ENCODE results near the gene MYO5B.

The MYO5B gene

DNA sequence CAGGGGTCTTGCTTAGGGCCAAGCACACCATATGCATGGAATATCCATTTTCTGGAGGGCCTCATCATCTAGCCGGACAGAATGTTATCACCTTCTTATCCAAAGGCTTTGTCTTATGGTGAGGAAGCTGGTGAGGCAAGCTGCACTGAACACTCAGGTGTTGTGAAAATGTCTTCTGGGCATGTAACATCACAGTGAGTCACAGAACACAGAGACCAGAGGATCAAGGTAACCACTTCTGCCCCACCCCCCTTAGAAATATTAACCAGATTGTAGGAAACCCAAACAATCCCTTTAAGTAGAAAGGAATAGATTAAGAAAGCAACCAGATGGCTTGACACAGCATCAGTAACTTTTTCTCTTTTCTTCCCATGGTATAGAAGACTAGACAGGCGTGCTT is 51.1 kb downstream of the MYO5B start:
- DNase-seq, result no peak

DNA sequence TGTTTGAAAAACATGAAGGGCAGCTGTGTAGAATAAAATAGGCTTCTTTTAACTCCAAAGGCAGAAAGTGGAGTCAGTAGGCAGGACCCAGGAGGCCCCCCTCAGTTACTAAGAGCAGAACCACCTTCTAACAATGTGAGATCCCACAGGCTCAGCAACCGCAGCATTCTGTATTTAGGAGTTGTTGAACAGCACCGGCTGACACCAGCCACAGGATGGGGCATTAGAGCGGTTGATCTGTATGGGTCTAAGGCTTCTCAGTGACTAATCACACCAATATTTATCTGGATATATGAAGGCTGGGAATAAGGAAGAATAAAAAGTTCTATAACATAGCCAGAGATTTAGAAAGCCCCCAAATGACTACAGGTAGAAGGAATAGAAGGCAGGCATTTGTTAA is 51.7 kb downstream of the MYO5B start:
- DNase-seq, result no peak

DNA sequence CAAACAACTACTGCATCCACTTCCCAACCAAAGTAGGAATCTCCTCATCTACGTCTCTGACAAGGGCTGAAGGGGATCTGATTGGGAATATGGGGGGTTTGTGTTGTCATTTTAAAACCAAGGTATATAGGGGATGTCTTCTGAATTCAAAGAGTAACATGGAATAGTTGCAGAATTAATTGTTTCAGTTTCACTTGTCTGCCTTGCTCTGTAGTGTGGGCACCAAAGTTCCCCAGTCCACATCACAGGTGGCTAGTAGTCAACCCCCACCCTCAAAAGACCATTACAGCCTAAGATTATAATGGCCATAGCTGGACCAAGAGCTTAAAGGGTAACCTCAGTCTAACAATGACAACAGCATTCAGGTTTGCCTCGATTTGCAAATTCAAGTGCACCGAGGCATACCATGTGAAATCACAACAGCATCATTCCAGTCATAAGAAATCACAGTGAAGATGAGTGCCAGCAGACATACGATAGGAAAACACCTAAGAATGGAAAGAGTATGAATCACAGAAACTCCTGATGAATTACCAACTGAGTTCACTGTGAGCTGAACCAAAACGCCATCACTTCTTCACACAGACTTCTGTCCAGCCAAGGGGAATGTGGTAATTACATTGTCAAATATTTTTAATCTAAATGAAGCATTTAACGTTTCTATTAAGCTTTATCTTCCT is 52.4 kb downstream of the MYO5B start:
- no peak for DNase-seq

DNA sequence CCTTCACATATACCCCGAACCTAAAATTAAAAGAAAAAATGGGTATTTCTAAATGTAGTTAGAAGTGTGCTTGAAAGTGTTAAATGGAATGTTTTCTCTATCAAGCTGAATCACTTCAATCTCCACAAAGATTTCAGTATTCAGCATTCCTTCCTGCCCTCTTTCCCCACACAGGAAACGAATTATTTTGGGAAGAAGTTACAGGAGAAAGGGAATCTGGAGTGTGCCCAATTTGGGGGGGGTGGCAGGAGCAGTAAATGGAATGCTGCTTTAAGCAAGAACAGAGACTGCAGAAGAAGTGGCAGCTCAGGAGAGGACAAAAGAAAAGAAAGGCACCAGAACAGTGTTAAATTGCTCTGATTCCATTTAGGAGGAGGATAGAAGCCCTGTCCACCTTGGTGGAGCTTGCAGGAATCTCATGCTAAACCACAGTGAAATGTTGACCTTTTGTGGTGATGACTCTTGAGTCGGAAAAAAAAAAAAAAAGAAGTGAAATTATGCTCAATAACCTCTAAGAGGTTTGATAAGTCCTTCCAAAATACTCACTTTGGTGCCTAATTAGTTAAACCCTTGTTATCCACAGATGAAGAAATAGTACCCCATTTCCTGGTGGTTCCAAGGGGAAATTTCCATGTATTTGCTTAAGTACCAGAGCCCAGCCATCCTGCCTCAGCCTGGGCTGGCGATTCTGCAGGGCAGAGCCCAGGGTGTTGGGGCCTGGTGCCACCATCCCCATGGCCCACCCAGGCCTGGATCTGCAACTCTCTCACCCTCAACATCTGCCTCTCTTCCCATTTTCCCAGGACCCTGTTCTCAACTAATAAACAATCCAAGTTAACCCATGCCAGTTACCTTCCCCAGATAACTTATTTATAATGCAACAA is 56.5 kb downstream of the MYO5B start:
- no peak for DNase-seq

DNA sequence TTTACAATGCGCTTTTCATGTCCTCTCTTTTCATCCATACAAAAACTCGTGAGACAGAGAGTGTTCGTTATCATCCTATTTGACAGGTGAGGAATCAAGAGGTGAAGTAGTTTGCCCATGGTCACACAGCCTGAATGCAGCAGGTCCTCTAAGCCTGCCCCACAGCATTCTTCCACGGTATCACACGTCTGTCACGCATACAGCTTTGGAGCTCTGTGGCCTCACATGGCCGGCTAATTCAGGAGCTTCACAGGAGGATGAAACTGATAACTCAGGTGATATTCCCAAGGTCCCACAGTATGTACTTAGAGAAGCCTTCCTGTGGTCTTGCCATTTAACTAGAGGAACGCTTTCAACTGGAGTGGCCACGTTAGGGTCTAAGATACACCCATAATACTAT is 59.0 kb downstream of the MYO5B start:
- no peak for DNase-seq

DNA sequence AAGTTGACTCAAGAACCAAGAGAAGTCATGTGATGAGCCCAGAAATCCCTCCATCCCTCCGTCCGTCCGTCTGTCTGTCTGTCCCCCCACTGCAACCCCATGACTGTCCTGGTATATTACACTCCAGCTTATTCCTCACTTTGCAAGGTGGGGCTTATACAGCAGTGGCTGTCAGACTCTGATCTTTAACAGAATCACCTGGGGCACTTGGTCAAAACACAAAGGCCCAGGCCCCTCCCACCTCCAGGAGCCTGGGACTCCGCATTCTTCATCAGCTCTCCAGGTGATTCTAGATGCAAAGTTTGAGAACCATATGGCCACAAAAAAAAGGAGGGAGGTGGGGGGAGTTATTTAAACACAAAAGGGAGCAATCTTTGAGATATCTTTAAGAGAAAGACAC is 61.4 kb downstream of the MYO5B start:
- DNase-seq, result no peak

DNA sequence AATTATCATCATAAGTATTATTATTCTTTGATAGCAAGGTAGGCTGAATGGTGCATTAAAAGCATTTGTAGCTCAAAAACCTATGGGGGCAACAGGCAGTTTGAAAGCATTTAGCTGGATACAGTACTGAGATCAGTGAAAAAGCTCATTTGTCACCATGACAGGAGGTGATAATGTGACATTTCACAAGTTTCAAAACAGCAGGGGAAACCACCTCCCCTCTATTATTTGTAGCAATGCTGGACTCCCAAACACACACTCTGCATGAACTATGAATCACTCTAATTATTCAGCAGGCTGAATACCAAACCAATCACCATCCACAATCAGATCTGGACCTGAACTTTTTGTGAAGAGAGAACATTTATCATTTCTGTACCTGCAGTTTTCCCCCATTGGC is 63.4 kb downstream of the MYO5B start:
- no peak for DNase-seq

DNA sequence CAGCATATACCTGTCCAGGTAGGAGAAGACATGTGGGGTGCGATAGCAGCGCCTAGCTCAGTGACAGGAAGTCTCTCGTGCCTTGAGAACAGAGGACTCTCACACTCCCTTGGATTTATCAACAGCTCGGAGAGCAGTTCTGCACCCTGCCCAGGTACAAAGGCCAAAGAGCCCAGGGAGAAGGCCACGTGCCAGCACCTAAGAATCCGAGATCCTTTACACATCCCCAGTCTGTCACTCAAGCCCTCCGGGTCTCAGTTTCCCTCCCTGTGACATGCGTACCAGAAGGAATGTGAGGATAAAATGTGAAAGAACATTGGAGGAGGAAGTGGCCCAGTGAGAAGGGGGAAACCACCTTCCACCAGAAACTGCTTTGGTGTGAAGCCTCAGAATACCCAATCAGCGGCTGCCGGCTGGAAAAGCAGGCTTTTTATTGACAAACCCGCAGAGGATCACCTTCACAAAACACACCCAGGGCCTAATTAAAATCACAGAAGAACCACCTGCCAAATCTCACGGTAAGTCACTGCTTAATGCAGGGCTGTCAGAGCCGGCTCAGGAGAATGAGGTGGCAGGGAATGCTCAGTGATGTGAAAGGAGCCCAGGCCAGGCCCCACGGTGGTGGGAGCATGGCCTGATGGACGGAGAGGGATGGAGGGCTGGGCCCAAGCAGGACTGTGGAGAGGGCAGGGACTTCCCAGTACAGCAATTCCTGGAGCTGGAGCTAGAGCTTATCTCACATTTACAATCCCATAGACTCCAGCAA is 66.3 kb downstream of the MYO5B start:
- no peak for DNase-seq

DNA sequence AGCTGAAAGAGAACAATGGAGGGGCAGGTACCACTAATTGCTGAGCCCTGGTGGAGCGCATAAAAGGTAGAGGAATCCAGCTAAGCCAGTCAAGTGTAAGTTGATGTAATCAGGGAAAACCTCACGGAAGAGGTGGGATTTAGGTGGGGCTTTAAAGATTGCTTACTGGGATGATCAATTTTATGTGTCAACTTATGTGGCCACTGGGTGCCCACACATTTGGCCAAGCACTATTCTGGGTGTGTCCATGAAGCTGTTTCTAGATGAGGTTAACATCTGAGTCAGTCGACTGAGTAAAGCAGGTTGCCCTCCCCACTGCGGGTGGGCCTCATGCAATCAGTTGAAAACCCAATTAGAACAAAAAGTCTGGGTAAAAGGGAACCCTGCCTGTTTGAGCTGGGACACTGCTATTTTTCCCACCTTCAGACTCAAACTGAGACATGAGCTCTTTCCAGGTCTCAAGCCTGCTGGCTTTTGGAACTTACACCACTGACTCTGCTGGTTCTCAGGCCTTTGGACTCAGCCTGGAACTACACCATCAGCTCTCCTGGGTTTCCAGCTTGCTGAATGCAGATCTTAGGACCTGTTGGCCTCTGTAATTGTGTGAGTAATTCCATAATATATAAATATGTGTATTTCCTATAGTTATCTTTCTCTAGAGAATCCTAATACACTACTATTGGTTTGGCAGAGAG is 67.3 kb downstream of the MYO5B start:
- no peak for DNase-seq

DNA sequence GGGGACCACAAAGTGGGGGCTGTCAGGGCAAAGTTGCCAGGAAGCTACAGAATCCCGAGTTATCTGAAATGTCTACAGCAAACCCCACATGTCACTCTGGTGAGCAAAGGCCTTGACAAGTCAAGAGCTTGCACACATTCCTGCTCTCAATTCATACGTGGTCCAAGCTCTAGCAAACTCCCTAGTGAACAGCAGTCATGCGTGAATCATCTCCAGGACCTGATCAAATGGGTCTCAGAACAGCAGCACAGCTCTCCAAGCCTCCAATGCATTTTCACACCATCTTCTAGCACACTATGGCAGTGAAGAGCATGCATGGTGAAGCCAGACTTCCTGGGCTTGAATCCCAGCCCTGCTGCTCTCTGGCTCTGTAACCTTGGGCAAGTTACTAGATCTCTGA is 68.5 kb downstream of the MYO5B start:
- DNase-seq, result no peak

DNA sequence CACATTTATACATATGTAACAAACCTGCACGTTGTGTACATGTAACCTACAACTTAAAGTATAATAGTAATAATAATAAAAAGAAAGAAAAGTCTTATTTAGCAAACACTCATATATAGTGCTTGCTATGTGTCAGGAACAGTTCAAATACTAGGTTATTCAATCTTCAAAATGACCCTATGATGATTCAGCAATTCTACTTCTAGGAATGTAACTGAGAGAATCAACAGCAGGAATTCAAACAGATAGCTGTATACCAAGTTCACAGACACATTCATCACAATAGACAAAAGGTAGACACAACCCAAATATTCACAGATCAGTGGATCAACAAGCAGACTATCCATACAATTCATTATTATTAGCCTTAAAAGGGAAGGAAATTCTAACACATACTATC is 69.5 kb downstream of the MYO5B start:
- no peak for DNase-seq

DNA sequence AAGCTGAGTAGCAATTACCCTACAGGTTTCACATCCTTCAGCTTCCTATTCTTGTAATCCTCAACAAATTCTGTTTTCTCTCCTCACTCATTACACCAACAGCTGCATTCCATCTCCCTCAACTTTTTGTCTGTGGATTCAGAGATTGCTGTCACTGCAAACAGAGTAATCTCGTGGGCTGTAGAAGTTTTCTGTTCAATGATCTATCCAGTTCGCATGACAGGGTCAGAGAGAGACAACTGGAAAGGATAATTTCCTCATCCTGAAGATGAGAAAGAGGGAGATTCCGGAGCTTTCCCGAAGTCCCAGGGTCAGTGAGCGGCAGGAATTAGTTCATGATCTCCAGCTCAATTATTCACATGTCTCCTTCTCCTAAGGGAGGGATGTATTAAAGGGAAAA is 75.7 kb downstream of the MYO5B start:
- DNase-seq, result no peak

DNA sequence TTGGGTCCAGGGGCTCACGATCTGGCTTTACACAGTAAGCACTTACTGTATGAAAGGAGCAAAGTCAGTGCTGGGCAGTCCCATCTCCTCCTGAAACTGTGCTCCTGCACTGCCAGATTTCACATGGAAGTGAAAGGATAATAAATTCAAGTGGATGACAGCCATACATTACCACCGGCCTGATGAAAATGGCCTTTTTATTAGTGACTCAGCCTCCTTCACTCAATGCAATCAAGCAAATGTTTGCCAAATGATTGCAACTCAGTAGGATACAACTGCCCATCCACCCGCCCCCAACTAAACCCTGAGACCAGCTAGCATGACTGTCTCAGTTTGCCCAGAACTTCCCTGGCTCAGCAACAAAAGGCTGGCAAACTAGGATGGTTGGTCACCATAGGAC is 77.1 kb downstream of the MYO5B start:
- no peak for DNase-seq

DNA sequence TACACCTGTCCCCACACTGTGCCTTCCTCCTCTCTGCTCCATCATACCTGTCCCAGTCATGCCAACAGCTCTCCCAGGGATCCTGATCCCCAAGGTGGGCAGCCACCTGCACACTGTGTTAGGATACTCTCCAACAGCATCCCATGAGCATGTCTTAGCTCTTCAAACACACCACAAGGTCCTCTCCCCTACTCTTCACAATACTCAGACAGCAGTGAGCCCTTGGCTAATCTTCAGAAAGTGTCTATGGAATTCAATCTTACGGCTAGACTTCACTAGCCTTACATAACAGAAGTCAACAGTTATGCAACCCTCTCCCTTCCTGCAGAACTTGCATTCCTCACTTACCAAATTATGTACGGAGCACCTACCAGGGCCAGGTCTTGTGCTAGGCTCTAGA is 79.9 kb downstream of the MYO5B start:
- no peak for DNase-seq

DNA sequence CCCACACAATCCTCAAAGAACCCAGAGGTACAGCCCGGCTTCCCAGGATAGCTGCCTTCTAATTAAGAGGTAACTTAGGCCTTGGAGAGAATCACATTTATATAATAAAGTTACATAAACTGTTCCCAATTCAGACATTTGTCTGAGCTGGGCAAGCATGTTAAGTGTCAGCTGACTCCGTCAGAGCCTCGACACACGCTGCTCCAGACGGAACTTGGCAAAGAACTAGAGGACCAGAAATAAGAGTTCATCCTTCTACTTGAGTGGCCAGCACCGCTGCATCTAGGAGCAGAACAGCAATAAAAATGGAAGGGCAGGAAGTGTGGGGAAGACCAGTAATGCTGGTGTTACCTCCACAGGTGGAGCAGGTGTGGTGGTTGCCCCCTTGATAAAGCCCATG is 80.5 kb downstream of the MYO5B start:
- no peak for DNase-seq

DNA sequence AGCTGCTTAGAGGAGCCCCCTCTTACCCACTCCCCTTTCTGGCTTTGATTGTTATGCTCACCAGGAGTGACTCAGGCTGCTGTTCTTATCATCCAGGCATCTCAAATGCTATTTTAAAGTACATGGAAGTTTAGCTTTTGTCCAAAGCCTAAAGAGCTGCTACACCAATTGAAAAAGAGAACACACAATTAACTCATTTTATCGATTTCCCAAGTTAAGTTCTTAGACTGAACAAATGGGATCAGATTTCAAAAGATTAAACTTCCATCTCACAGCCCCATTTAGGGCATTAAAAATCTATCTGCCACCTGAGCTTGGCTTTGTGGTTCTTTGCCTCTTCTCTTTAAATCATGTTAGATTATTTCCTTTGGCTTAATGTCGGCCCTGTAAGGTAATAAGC is 81.2 kb downstream of the MYO5B start:
- DNase-seq, result no peak

DNA sequence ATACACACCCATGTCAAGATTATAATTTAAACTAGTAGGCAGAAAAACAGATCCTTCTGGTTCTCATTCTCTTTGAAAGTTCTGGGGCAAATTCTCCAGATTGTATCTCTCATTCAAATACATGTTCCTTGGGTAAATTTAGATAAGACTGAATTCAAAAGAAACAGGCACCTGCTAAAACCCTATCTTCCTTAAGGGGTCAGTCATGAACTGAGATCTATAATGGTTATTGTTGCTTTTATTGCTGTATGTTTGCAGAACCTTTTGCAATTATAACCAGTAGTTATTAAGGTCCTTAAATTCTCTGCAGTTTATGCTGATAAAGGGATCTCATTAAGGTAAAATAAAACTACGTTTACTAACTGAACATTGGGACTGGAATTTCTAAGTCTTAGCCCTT is 83.5 kb downstream of the MYO5B start:
- no peak for DNase-seq

DNA sequence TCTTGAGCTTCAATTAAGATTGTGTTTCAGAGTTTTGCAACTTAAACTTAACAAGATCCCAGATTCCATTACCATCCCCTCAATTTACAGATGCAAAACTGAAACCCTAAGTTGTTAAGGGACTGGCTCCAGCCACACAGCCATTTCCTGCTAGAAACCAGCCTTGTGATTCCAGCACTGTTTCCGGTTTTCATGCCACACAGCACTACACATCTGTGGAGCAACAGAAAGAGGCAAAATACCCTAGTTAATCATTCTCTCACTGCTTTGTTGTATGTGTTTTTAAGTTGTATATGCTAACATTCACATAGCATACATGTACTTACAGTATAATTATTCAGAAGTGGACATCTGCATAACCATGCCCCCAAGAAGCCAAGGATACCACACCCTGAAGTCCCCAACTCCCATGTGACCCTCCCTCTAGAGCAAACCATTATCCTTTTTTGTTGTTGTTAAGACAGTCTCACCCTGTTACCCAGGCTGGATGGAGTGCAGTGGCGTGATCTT is 87.4 kb downstream of the MYO5B start:
- no peak for DNase-seq

DNA sequence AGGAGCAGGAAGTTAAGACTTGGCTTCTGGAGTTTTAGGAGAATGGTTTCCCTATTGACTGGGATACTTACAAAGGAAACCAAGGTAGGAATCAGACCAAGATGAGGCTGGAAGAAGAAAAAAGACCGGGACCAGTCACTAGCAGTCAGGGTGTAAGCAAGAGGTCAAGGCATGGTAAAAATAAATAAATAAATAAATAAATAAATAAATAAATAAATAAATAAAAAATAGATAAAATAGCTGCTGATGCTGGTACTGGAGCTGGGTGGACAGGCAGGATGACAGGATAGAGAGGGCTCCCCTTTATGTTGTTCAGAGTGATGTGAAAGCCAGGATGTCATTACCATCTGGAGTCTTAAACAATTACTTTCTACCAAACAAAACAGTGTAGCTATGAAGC is 89.9 kb downstream of the MYO5B start:
- DNase-seq, result no peak

DNA sequence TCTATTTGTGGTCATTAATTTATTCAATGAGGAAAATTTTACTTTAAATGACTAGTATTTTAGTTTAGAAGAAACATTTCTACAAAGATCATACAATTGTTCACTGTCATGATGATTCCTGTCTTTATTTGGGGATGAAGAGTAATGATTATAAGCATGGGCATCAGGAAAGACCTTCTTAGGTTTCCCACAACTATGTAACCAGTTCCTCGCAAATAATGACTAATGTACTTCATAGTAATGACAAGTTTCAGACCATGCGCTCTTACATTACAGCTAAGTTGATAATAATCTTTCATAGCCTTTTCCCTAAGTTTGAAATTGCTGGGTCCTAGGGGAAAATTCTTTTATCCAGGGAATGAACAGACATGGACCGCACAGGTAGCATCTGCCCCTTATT is 90.5 kb downstream of the MYO5B start:
- no peak for DNase-seq

DNA sequence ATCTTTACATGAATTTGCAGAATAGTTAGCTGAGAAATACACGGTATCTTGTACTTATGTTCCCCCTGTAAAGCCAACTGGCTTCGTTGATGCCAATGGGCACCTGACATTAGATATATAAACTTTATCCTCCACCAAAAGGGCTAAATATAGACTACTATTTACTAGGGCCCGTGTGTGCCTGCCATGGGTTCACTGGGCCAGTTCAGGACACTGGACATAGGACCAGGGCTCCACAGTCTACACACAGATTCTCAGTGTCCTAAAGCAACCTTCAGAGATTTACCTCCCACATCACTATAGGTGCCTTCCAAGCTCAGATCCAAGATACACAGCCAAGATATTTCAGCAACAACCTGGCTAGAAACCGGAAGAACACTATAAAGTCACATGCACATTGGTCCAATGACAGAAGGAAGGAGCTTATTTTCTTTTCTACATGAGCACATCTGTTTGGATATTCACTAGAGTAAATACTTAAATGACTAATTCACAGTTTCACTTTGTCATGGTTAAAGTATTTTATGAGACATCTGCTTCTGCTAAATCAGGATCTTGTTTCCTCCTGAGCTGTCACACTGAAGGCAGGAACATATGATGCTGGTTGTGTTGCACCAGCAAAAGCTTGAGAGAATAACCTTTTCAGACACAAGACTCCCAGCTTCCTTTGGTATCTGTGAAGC is 95.1 kb downstream of the MYO5B start:
- peak; percentile 9 to 11 for DNase-seq

DNA sequence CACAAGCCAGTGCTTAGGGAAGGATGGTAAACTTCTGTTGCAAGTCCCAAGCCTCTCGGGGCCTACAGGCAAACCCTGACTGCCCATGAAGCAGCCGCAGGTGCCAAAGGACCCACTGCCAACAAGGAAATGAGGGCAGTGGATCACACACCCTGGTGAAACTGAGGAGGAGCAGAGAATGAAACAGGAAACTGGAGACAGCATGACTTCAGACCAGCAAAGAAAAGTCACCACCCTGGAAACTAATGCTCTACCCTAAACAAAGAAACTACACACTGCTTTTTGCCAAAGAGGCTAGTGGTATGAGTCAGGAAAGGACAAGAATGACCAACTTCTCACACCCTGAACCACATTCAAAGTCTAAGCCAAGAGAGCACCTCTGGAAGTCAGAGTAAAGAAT is 97.2 kb downstream of the MYO5B start:
- no peak for DNase-seq

Data from SW 1271 (cell line).